Osteoblast (primary cell): ENCODE data around the gene APBB1IP. TPM values are rescaled to one million over a fixed set of nuclear protein-coding genes. Genes with fewer than 3 reads are reported as not detected.

Source experiments
- DNase-seq: peaks from one replicate; pipeline ENCODE4 v3.0.0; 2011; ENCODE audit warnings: low spot score, mixed read lengths; ENCODE audit not compliant: insufficient read length; ENCODE audit errors: missing footprints
- H2AFZ ChIP-seq: 2 replicates; pipeline ENCODE4 v1.6.0; 2011; ENCODE audit warnings: mild to moderate bottlenecking, low read length
- H3K27ac ChIP-seq: 2 replicates; pipeline ENCODE4 v1.5.1; 2011; ENCODE audit warnings: mild to moderate bottlenecking, low read depth, low read length, moderate library complexity
- H3K27me3 ChIP-seq: 2 replicates; pipeline ENCODE4 v1.6.0; 2012; ENCODE audit warnings: mild to moderate bottlenecking, control low read depth, inconsistent platforms, low read length, moderate library complexity; ENCODE audit not compliant: insufficient read depth
- H3K36me3 ChIP-seq: 2 replicates; pipeline ENCODE4 v1.5.1; 2011; ENCODE audit warnings: mild to moderate bottlenecking, low read length, control low read depth, moderate library complexity; ENCODE audit not compliant: insufficient read depth
- H3K4me1 ChIP-seq: 2 replicates; pipeline ENCODE4 v1.5.1; 2011; ENCODE audit warnings: mild to moderate bottlenecking, low read length, control low read depth, moderate library complexity; ENCODE audit not compliant: insufficient read depth
- H3K4me2 ChIP-seq: 2 replicates; pipeline ENCODE4 v1.6.0; 2011; ENCODE audit warnings: mild to moderate bottlenecking, low read length; ENCODE audit not compliant: insufficient read depth
- H3K4me3 ChIP-seq: fragments of 200-600 bp; sonication (generic); 3 replicates; pipeline ENCODE4 v1.5.1; 2012; ENCODE audit warnings: mild to moderate bottlenecking, low read length, inconsistent platforms; ENCODE audit not compliant: insufficient read depth
- H3K79me2 ChIP-seq: 2 replicates; pipeline ENCODE4 v1.6.0; 2012; ENCODE audit warnings: mild to moderate bottlenecking, low read length, control low read depth, inconsistent platforms; ENCODE audit not compliant: insufficient read depth
- H3K9me3 ChIP-seq: 2 replicates; pipeline ENCODE4 v1.5.1; 2011; ENCODE audit warnings: low read depth, low read length, control low read depth
- H4K20me1 ChIP-seq: 2 replicates; pipeline ENCODE4 v1.6.0; 2012; ENCODE audit warnings: mild to moderate bottlenecking, low read length, control low read depth; ENCODE audit not compliant: insufficient read depth
- CTCF ChIP-seq: IDR thresholded peaks from 2 replicates; pipeline ENCODE4 v1.5.1; 2011; ENCODE audit warnings: mild to moderate bottlenecking, low read depth, low read length, moderate library complexity; ENCODE audit errors: extremely low read depth
- total RNA-seq: library from RNA; depleted of rRNA; stranded (reverse); fragments of >200 nt; gene quantifications from 2 replicates; pipeline ENCODE4 v1.2.3, GENCODE V29; 2012

The APBB1IP gene
- total RNA-seq, 1 donor: 14.8 TPM

- DNase-seq: no peak
- Histone ChIP-seq H3K4me2 (no peak overlapping the region), H3K27me3 (no peaks in the 10 kb centered on the region), H3K9me3 (no peaks in the 10 kb centered on the region), H3K4me1 (no peaks in the 10 kb centered on the region), H4K20me1 (no peaks in the 10 kb centered on the region), H2AFZ (no peak overlapping the region), H3K36me3 (no peaks in the 10 kb centered on the region), H3K27ac (no peak overlapping the region), H3K4me3 (no peak overlapping the region), H3K79me2 (no peaks in the 10 kb centered on the region)
- TF ChIP-seq CTCF: no peak
Measured at GRCh38 chr10:26520575-26520974, 82.4 kb downstream of the APBB1IP start.

GRCh38 chr10:26524161-26524896, 86.2 kb downstream of the APBB1IP start:
- TF ChIP-seq CTCF: no peak
- no peak overlapping the region for H3K27ac ChIP-seq
- H3K36me3 ChIP-seq: no peaks in the 10 kb centered on the region
- H3K4me2 ChIP-seq: no peak overlapping the region
- no peak for DNase-seq
- no peak overlapping the region for H2AFZ ChIP-seq
- H3K4me3 ChIP-seq: no peak overlapping the region
- H3K27me3 ChIP-seq: no peaks in the 10 kb centered on the region
- H4K20me1 ChIP-seq: no peaks in the 10 kb centered on the region
- H3K79me2 ChIP-seq: no peaks in the 10 kb centered on the region
- no peaks in the 10 kb centered on the region for H3K4me1 ChIP-seq
- H3K9me3 ChIP-seq: no peaks in the 10 kb centered on the region

GRCh38 chr10:26525586-26525985, 87.4 kb downstream of the APBB1IP start:
- Histone ChIP-seq H3K27ac (no peak overlapping the region), H3K79me2 (no peaks in the 10 kb centered on the region), H3K36me3 (no peaks in the 10 kb centered on the region), H4K20me1 (no peaks in the 10 kb centered on the region), H3K27me3 (no peaks in the 10 kb centered on the region), H3K4me2 (no peak overlapping the region), H3K9me3 (no peaks in the 10 kb centered on the region), H3K4me1 (no peaks in the 10 kb centered on the region), H2AFZ (no peak overlapping the region), H3K4me3 (no peak overlapping the region)
- DNase-seq: no peak
- TF ChIP-seq CTCF: no peak

GRCh38 chr10:26527018-26527417, 88.9 kb downstream of the APBB1IP start:
- Histone ChIP-seq H3K4me3 (no peak overlapping the region), H3K4me1 (no peaks in the 10 kb centered on the region), H3K27ac (no peak overlapping the region), H3K79me2 (no peaks in the 10 kb centered on the region), H3K27me3 (no peaks in the 10 kb centered on the region), H3K4me2 (no peak overlapping the region), H3K9me3 (no peaks in the 10 kb centered on the region), H4K20me1 (no peaks in the 10 kb centered on the region), H3K36me3 (no peaks in the 10 kb centered on the region), H2AFZ (no peak overlapping the region)
- DNase-seq: no peak
- TF ChIP-seq CTCF: no peak
